NT2/D1 (cell line): ENCODE measurements around the gene PHB1.

Experiments
- DNase-seq: peaks from one replicate; pipeline ENCODE4 v3.0.0-alpha.2; 2011; ENCODE audit warnings: low read depth, low spot score
- H3K27me3 ChIP-seq: 2 replicates; pipeline ENCODE4 v1.6.0; 2011; ENCODE audit warnings: mild to moderate bottlenecking; ENCODE audit not compliant: insufficient read length, insufficient read depth
- H3K36me3 ChIP-seq: 2 replicates; pipeline ENCODE4 v1.6.1; 2011; ENCODE audit warnings: mild to moderate bottlenecking, low read length, mixed read lengths; ENCODE audit not compliant: insufficient read depth, insufficient read length
- H3K4me1 ChIP-seq: 2 replicates; pipeline ENCODE4 v1.5.1; 2011; ENCODE audit not compliant: insufficient read depth, insufficient read length
- H3K4me3 ChIP-seq: 2 replicates; pipeline ENCODE4 v1.5.1; 2011; ENCODE audit warnings: low read depth; ENCODE audit not compliant: insufficient read length
- H3K9ac ChIP-seq: 2 replicates; pipeline ENCODE4 v1.6.0; 2011; ENCODE audit warnings: low read depth; ENCODE audit not compliant: insufficient read length
- H3K9me3 ChIP-seq: 2 replicates; pipeline ENCODE4 v1.5.1; 2011; ENCODE audit warnings: mild to moderate bottlenecking, low read length; ENCODE audit not compliant: insufficient read depth
- SUZ12 ChIP-seq: IDR thresholded peaks from 2 replicates; pipeline ENCODE4 v1.6.1; 2011; ENCODE audit not compliant: insufficient read length, insufficient read depth; ENCODE audit errors: extremely low read depth
- YY1 ChIP-seq: IDR thresholded peaks from 2 replicates; pipeline ENCODE4 v1.6.1; 2011; ENCODE audit not compliant: insufficient read length, insufficient read depth
- ZNF274 ChIP-seq: IDR thresholded peaks from 2 replicates; pipeline ENCODE4 v1.6.1; 2011; ENCODE audit warnings: mild to moderate bottlenecking, low read depth, low read length

The PHB1 gene

DNA sequence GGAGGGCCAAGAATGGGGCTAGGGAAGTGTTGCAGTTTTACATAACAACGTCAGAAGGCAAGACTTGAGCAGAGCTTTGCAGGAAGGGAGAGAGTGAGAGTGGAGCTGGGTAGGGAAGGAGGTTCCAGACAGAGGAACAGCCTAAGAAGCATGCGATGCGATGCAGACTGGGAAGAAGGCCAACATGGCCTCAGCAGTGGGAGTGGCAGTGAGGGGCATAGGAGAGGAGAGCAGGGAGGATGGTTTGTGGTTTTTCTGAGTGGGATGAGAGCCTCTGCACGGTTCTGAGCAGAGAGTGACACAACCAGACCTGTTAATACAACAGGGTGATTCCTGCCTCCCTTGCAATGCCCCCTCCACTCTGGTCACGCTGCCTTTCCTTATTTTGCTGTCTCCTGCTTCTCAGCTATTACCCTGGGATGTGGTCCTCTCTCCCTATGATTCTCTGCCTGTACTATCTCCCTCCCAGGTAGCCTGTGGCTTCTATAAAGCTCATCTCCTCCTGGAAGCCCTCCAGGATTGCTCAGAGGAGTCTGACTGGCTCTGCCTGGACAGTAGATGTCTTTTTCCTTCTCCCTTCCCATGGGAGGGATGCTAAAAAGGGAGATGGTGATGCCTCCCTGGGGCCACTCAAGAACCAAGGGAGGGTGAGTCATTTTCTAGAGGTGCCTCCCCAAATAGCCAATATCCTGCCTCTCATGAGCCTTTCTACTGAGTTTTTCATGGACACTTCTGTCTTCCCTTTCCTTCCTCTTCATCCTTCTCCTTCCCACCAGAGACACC, 41.7 kb upstream of the PHB1 start:
- Histone ChIP-seq H3K36me3 (no peaks in the 10 kb centered on the region), H3K9ac (no peak overlapping the region)
- DNase-seq, result no peak

GRCh38 chr17:49455272-49455861, 40.7 kb upstream of the PHB1 start:
- TF ChIP-seq ZNF274 (no peak), YY1 (no peak), SUZ12 (no peak)
- DNase-seq, result no peak
- H3K27me3 ChIP-seq, result no peaks in the 10 kb centered on the region

More for the DNA sequence above, 41.7 kb upstream of the PHB1 start:
- H3K4me3 ChIP-seq, result no peak overlapping the region
- H3K9me3 ChIP-seq, result no peaks in the 10 kb centered on the region
- H3K27me3 ChIP-seq, result no peaks in the 10 kb centered on the region
- H3K4me1 ChIP-seq, result peaks cover 48% of the 10 kb centered on the region
- no peak for TF ChIP-seq ZNF274

DNA sequence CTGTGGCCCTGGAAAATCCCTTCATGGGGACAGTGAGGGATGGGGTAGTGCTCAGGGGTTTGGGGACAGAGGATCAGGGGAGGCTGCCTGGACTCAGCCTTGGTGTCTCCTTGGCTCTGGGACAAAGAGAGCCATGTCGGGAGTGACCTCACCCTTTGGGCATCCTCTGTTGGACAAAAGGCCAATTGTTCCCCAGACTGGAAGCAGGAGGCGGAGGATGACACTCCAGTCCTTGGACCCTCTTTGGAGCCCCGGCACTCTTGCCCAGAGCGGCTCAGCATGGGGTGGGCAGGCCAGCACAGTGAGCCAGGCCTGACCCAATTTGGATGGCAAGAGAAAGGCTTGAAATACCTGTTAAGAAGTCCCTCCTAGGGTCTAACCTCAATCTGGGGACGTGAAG, 39.4 kb upstream of the PHB1 start:
- no peak for DNase-seq
- Histone ChIP-seq H3K9ac (no peak overlapping the region), H3K4me3 (no peak overlapping the region), H3K36me3 (no peaks in the 10 kb centered on the region), H3K9me3 (no peaks in the 10 kb centered on the region), H3K4me1 (peaks cover 42% of the 10 kb centered on the region), H3K27me3 (no peaks in the 10 kb centered on the region)
- TF ChIP-seq YY1, result no peak
- TF ChIP-seq ZNF274, result no peak
- no peak for TF ChIP-seq SUZ12

More at GRCh38 chr17:49455272-49455861, 40.7 kb upstream of the PHB1 start:
- H3K9me3 ChIP-seq, result no peaks in the 10 kb centered on the region
- no peak overlapping the region for H3K4me3 ChIP-seq
- no peaks in the 10 kb centered on the region for H3K36me3 ChIP-seq
- H3K4me1 ChIP-seq, result peaks cover 51% of the 10 kb centered on the region
- H3K9ac ChIP-seq, result no peak overlapping the region

DNA sequence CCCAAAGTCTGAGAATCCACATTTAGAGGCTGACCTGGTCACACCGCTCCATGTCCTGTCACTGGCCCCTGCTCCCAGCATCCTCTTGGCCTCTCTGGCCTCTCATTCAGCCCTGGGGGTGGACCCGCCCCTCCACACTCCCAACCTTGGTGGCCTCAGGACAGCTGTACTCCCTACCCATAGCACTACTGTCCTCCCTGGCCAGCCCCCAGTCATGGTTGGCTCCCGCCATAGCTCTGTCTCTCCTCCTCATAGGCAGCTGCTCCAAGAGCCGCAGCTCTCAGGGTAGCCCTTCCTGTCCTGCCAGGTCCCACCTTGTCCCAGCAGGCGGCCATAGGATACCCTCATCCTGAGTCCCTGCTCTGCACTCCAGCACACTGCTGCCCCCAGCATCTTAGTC, 38.0 kb upstream of the PHB1 start:
- H3K36me3 ChIP-seq, result no peaks in the 10 kb centered on the region
- no peak overlapping the region for H3K9ac ChIP-seq
- H3K9me3 ChIP-seq, result no peaks in the 10 kb centered on the region
- H3K27me3 ChIP-seq, result no peaks in the 10 kb centered on the region
- H3K4me1 ChIP-seq, result peaks cover 44% of the 10 kb centered on the region
- no peak for DNase-seq
- no peak overlapping the region for H3K4me3 ChIP-seq
- TF ChIP-seq YY1, result no peak
- no peak for TF ChIP-seq SUZ12
- TF ChIP-seq ZNF274, result no peak

DNA sequence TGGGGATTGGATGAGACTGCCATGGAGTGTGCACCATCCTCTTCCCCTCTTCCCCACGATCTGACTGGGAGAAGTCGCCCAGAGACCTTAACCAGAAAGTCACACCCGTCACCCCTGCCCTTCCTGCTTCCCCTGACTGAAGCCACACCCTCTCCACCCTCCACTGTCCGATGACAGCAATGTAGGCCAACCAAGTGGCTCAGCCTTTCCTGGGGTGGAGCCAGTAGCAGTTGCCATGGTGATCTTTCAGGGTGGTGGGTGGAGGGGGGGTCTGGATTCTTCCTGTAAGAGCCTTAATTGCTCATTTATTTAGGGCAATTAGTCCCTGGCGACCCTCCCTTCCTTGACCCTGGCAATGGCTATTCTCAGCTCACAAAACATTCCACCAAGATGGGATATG, 37.5 kb upstream of the PHB1 start:
- no peak overlapping the region for H3K9ac ChIP-seq
- TF ChIP-seq SUZ12 (no peak), YY1 (no peak), ZNF274 (no peak)
- peaks cover 44% of the 10 kb centered on the region for H3K4me1 ChIP-seq
- H3K4me3 ChIP-seq, result no peak overlapping the region
- no peaks in the 10 kb centered on the region for H3K9me3 ChIP-seq
- H3K36me3 ChIP-seq, result no peaks in the 10 kb centered on the region
- no peak for DNase-seq
- no peaks in the 10 kb centered on the region for H3K27me3 ChIP-seq

DNA sequence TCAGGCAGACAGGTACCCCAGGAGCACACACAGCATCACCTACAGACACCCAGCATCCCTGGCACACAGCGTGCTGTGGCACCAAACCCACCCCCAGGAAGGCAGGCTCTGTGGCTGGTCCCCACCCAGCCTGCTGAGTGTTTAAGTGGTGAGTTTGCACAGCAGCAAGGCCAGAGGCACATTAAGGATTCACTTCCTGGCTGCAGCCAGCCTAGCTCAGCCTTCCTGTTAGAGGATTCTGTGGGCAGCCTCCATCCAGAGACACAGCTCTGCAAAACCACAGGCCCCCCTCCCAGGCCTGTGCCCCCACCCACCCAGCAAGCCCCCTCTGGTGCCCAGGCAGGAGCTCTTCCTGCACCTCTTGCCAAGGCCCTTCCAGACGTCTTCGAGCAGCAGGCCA, 36.1 kb upstream of the PHB1 start:
- no peak for DNase-seq
- Histone ChIP-seq H3K4me1 (peaks cover 38% of the 10 kb centered on the region), H3K27me3 (no peaks in the 10 kb centered on the region), H3K9ac (no peak overlapping the region), H3K4me3 (no peak overlapping the region), H3K36me3 (no peaks in the 10 kb centered on the region), H3K9me3 (no peaks in the 10 kb centered on the region)
- TF ChIP-seq SUZ12, result no peak
- no peak for TF ChIP-seq ZNF274
- TF ChIP-seq YY1, result no peak

DNA sequence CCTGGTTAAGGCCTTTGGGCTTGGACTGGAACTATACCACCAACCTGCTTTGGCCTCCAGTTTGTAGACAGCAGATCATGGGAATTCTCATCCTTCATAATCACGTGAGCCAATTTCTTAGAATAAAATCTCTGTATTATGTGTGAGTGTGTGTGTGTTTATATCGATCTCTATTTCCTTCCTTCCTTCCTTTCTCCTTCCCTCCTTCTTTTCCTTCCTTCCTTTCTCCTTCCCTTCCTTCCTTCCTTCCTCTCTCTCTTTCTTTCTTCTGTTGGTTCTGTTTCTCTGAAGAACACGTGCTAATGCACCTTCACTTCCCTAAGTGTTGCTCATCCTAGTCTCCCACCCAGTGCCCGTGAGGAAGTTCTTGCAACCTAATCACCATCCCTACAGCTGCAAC, 35.5 kb upstream of the PHB1 start:
- Histone ChIP-seq H3K4me1 (peaks cover 36% of the 10 kb centered on the region), H3K4me3 (no peak overlapping the region), H3K9me3 (no peaks in the 10 kb centered on the region), H3K9ac (no peak overlapping the region), H3K27me3 (no peaks in the 10 kb centered on the region), H3K36me3 (no peaks in the 10 kb centered on the region)
- DNase-seq, result no peak
- TF ChIP-seq YY1 (no peak), SUZ12 (no peak), ZNF274 (no peak)
